ENCODE data around the gene CHST6. TPM values are rescaled to one million over a fixed set of nuclear protein-coding genes. Genes with fewer than 3 reads are reported as not detected.
"Not testable (repeated sequence)": the region's sequence is repeated elsewhere in the genome, so short reads cannot be mapped to it uniquely, and the experiment has no call there.

The CHST6 gene
- total RNA-seq, 2 experiments from 2014 or later: 0.06 TPM; not detected in 1

GRCh38 chr16:75452464-75453190, 42.6 kb downstream of the CHST6 start:
- no peaks in the 10 kb centered on the region for H3K27me3 Mint-ChIP-seq
- H3K36me3 Mint-ChIP-seq: peaks cover 12% of the 10 kb centered on the region
- DNase-seq: no peak
- peaks cover 13% of the 10 kb centered on the region for H3K4me1 Mint-ChIP-seq
- no peaks in the 10 kb centered on the region for H3K9me3 Mint-ChIP-seq
- H3K4me3 Mint-ChIP-seq: no peak overlapping the region
- H3K27ac Mint-ChIP-seq: no peak overlapping the region

- no peak overlapping the region for H3K27ac Mint-ChIP-seq
- H3K9me3 Mint-ChIP-seq: no peaks in the 10 kb centered on the region
- peaks cover 14% of the 10 kb centered on the region for H3K36me3 Mint-ChIP-seq
- no peaks in the 10 kb centered on the region for H3K27me3 Mint-ChIP-seq
- no peak for DNase-seq
- no peaks in the 10 kb centered on the region for H3K4me1 Mint-ChIP-seq
- H3K4me3 Mint-ChIP-seq: no peak overlapping the region
Observed at GRCh38 chr16:75446416-75446815, 48.8 kb downstream of the CHST6 start.

GRCh38 chr16:75445298-75445697, 49.9 kb downstream of the CHST6 start:
- Mint-ChIP-seq H3K9me3 (no peaks in the 10 kb centered on the region), H3K4me3 (no peak overlapping the region), H3K27ac (no peak overlapping the region), H3K4me1 (no peaks in the 10 kb centered on the region), H3K27me3 (no peaks in the 10 kb centered on the region), H3K36me3 (peaks cover 5% of the 10 kb centered on the region)
- DNase-seq: no peak

DNA sequence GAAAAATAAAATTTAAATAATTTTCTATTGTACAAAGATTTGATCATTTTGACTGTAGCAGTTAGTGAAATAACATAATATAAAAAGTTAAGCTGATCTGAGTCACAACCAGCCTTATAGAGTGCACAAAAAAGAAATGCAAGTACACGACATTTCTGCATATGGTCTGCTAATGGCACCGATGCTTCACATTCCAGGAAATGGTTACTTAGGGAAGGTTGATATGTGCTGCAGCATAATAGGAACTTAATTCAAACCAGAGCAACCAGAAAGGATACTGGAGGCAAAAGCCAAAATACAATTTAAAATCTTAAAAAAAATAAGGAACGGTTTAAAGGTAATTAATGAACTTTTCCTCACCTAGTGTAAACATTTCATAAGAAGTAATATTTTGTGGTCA, 51.9 kb downstream of the CHST6 start:
- Mint-ChIP-seq H3K4me1 (no peaks in the 10 kb centered on the region), H3K36me3 (peaks cover 2% of the 10 kb centered on the region), H3K9me3 (no peaks in the 10 kb centered on the region), H3K4me3 (no peak overlapping the region), H3K27me3 (no peaks in the 10 kb centered on the region), H3K27ac (no peak overlapping the region)
- no peak for DNase-seq

DNA sequence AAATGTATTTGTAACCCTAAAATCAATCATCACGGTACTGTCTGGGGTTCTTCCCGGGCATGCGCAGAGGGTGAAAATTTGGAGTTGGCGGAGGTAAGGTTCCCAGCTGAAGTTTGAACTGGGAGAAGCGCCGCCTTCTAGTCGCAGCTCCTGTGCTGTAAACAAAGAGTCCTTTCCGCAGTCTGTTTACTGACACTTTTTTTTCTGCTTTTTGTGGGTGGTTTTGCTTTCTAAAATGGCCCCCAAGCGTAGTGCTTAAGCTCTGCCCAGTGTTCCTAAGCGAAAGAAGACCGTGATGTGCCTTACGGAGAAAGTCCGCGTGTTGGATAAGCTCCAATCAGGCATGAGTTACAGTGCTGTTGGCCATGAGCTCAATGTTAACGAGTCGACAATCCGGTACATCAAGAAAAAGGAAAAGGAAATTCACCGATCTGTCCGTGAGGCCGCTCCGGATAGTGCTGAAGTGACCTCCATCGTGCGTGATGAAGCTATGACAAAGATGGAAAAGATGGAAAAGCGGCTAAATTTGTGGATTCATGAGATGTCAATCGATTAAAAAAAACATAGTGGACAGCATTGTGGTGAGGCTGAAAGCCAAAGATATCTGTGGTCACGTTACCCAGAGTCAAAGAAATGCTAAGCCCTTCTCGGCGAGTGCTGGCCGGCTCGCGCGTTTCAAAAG, 61.4 kb downstream of the CHST6 start:
- Mint-ChIP-seq H3K27me3 (no peaks in the 10 kb centered on the region), H3K4me1 (peaks cover 25% of the 10 kb centered on the region), H3K9me3 (no peaks in the 10 kb centered on the region), H3K36me3 (peaks cover 14% of the 10 kb centered on the region), H3K27ac (peak overlapping the region; percentile 83), H3K4me3 (peak overlapping the region; percentile 84)
- peak; percentile 62 for DNase-seq

GRCh38 chr16:75432828-75433731, 62.2 kb downstream of the CHST6 start, which contains the start of gene CFDP1:
Gene CFDP1 (minus strand): TSS chr16:75433503. CDS start chr16:75433352, 151 bp downstream.
- H3K36me3 Mint-ChIP-seq: peaks cover 15% of the 10 kb centered on the region

DNA sequence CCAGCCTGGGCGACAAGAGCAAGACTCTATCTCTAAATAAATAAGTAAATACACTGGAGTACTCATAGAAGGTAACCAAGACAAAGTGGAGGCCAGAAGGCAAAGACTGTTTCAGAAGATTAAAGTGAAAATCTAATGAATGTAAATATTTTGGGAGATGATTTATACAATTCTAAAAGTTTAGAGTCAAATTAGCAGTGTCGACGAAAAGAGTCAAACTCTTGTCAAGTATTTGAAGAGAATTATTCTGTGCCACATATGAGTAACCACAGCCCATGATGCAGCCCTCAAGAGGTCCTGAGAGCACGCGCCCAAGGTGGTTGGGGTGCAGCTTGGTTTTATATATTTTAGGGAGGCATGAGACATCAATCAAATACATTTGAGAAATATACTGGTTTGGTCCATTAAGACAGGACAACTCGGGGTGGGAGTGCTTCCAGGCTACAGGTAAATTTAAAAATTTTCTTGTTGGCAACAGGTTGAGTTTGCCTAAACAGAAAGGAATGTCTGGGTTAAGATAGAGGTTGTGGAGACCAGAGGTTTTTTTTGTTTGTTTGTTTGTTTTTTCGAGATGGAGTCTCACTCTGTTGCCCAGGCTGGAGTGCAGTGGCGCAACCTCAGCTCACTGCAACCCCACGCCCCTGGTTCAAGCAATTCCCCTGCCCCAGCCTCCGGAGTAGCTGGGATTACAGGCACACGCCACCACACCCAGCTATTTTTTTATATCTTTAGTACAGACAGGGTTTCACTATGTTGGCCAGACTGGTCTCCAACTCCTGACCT, 65.4 kb downstream of the CHST6 start:
- H3K9me3 Mint-ChIP-seq: no peaks in the 10 kb centered on the region
- peaks cover 19% of the 10 kb centered on the region for H3K36me3 Mint-ChIP-seq
- H3K27ac Mint-ChIP-seq: no peak overlapping the region
- peaks cover 35% of the 10 kb centered on the region for H3K4me1 Mint-ChIP-seq
- no peaks in the 10 kb centered on the region for H3K27me3 Mint-ChIP-seq
- no peak overlapping the region for H3K4me3 Mint-ChIP-seq
- no peak for DNase-seq

More at GRCh38 chr16:75432828-75433731, 62.2 kb downstream of the CHST6 start, which contains the start of gene CFDP1:
- Mint-ChIP-seq H3K27me3 (no peaks in the 10 kb centered on the region), H3K27ac (peak within 1 kb of the TSS; percentile 83), H3K4me3 (peak within 1 kb of the TSS; percentile 84), H3K9me3 (no peaks in the 10 kb centered on the region), H3K4me1 (peaks cover 26% of the 10 kb centered on the region)
- DNase-seq: peak; percentile 95

GRCh38 chr16:75426524-75426923, 68.7 kb downstream of the CHST6 start:
- not testable (repeated sequence) for H3K27ac Mint-ChIP-seq, H3K9me3 Mint-ChIP-seq, DNase-seq, H3K4me3 Mint-ChIP-seq, H3K27me3 Mint-ChIP-seq
- H3K4me1 Mint-ChIP-seq: peaks cover 35% of the 10 kb centered on the region
- H3K36me3 Mint-ChIP-seq: peaks cover 15% of the 10 kb centered on the region

GRCh38 chr16:75424105-75424762, 71.0 kb downstream of the CHST6 start:
- H3K27ac Mint-ChIP-seq, H3K27me3 Mint-ChIP-seq, H3K36me3 Mint-ChIP-seq, H3K9me3 Mint-ChIP-seq, H3K4me3 Mint-ChIP-seq, DNase-seq: not testable (repeated sequence)
- H3K4me1 Mint-ChIP-seq: peaks cover 38% of the 10 kb centered on the region

- H3K4me3 Mint-ChIP-seq: no peak overlapping the region
- no peaks in the 10 kb centered on the region for H3K27me3 Mint-ChIP-seq
- H3K27ac Mint-ChIP-seq: no peak overlapping the region
- no peak for DNase-seq
- H3K9me3 Mint-ChIP-seq: no peaks in the 10 kb centered on the region
- peaks cover 5% of the 10 kb centered on the region for H3K36me3 Mint-ChIP-seq
- peaks cover 35% of the 10 kb centered on the region for H3K4me1 Mint-ChIP-seq
Observed at GRCh38 chr16:75423723-75424104, 71.5 kb downstream of the CHST6 start.

Other genes with a start within 250 kb of the CHST6 start
- gene BCAR1, start 243.8 kb downstream of the CHST6 start, total RNA-seq: 1 to 10 TPM in 1 of 2 experiments, under 1 TPM in 1; 0.74 to 1.2 TPM
- 10 to 100 TPM; 35.8 to 36.8 TPM for gene CFDP1, start 61.9 kb downstream of the CHST6 start, total RNA-seq
- gene TMEM170A, start 30.8 kb downstream of the CHST6 start, total RNA-seq: 10 to 100 TPM; 32.2 to 37.6 TPM
- not detected for gene CHST5, start 40.7 kb upstream of the CHST6 start, total RNA-seq
- 1 to 10 TPM; 4.0 to 4.4 TPM for gene TMEM231, start 60.8 kb upstream of the CHST6 start, total RNA-seq
- 10 to 100 TPM; 47.6 TPM for gene GABARAPL2, start 70.9 kb upstream of the CHST6 start, total RNA-seq
- gene ADAT1, start 127.8 kb upstream of the CHST6 start, total RNA-seq: 10 to 100 TPM; 56.7 to 58.7 TPM
- 100 to 1,000 TPM; 347 to 366 TPM for gene KARS1, start 152.2 kb upstream of the CHST6 start, total RNA-seq
- gene TERF2IP, start 152.3 kb upstream of the CHST6 start, total RNA-seq: 10 to 100 TPM; 68.8 to 73.5 TPM
- gene CPHXL2, start 181.6 kb upstream of the CHST6 start, total RNA-seq: not detected
- gene DUXB, start 206.0 kb upstream of the CHST6 start, total RNA-seq: not detected
- gene CPHXL, start 231.0 kb upstream of the CHST6 start, total RNA-seq: not detected

All from activated naive CD8-positive, alpha-beta T cell treated with anti-CD3 and anti-CD28 coated beads for 36 hours (primary cell).